Breast epithelium (tissue), 3 donors: Measurements from ENCODE around the gene FUT7.

Experiments used
- CTCF ChIP-seq, 3 donors: fragments of 450-650 bp; IDR thresholded peaks; one replicate each; pipeline ENCODE4 v1.5.1; 2016 to 2017; ENCODE audit warnings: antibody characterized with exemption in 3 of 3, mild to moderate bottlenecking in 3 of 3, moderate library complexity in 3 of 3
- POLR2AphosphoS5 ChIP-seq, 3 donors: sonication (generic); formaldehyde crosslinking; IDR thresholded peaks; one replicate each; pipeline ENCODE4 v1.6.1; 2017; ENCODE audit warnings: antibody characterized with exemption in 3 of 3

GRCh38 chr9:137023157-137023556 lies 8.7 kb downstream of the FUT7 start:
- TF ChIP-seq CTCF (IDR thresholded peaks at IDR 0.05) (no peak), POLR2AphosphoS5 (IDR thresholded peaks at IDR 0.05) (no peak)
